Smooth muscle cell (in vitro differentiated cells): ENCODE results near the gene RAD23B. TPM values are rescaled to one million over a fixed set of nuclear protein-coding genes. Genes with fewer than 3 reads are reported as not detected.

Experiments used
- DNase-seq: peaks from one replicate; lab custom pipeline; 2025; ENCODE audit not compliant: unreplicated experiment; lab: John Stamatoyannopoulos, UW
- H2AFZ ChIP-seq: fragments of 200-600 bp; sonication (generic); 2 replicates; pipeline ENCODE4 v1.6.0; 2016; ENCODE audit warnings: antibody characterized with exemption, low read depth, mild to moderate bottlenecking
- H3F3A ChIP-seq: fragments of 200-600 bp; sonication (generic); 2 replicates; pipeline ENCODE4 v1.6.0; 2017; ENCODE audit warnings: antibody characterized with exemption, low read depth
- H3K27ac ChIP-seq: fragments of 200-600 bp; sonication (generic); 2 replicates; pipeline ENCODE4 v1.5.1; 2016; ENCODE audit warnings: low read depth, mild to moderate bottlenecking
- H3K27me3 ChIP-seq: fragments of 200-600 bp; sonication (generic); 2 replicates; pipeline ENCODE4 v1.6.1; 2016; ENCODE audit warnings: low read depth, mild to moderate bottlenecking
- H3K36me3 ChIP-seq: fragments of 200-600 bp; sonication (generic); 2 replicates; pipeline ENCODE4 v1.5.1; 2016; ENCODE audit warnings: low read depth
- H3K4me1 ChIP-seq: fragments of 200-600 bp; sonication (generic); 2 replicates; pipeline ENCODE4 v1.5.1; 2016; ENCODE audit warnings: low read depth
- H3K4me2 ChIP-seq: fragments of 200-600 bp; sonication (generic); 2 replicates; pipeline ENCODE4 v1.6.0; 2016; ENCODE audit warnings: mild to moderate bottlenecking
- H3K4me3 ChIP-seq: fragments of 200-600 bp; sonication (generic); 2 replicates; pipeline ENCODE4 v1.5.1; 2016; ENCODE audit warnings: mild to moderate bottlenecking
- H3K79me2 ChIP-seq: fragments of 200-600 bp; sonication (generic); 2 replicates; pipeline ENCODE4 v1.6.0; 2016; ENCODE audit warnings: low read depth, mild to moderate bottlenecking
- H3K9ac ChIP-seq: fragments of 200-600 bp; sonication (generic); 2 replicates; pipeline ENCODE4 v1.6.0; 2016; ENCODE audit warnings: low read depth
- H3K9me3 ChIP-seq: fragments of 200-600 bp; sonication (generic); replicated peaks from 2 replicates; pipeline ENCODE4 v1.5.1; 2016; ENCODE audit warnings: low read depth
- H4K20me1 ChIP-seq: fragments of 200-600 bp; sonication (generic); 2 replicates; pipeline ENCODE4 v1.6.0; 2016; ENCODE audit warnings: low read depth
- WGBS: methylation state at CpG from one replicate; pipeline ENCODE4 v1.1.7; 2016; ENCODE audit warnings: low lambda C conversion rate; 5-methylcytosine and 5-hydroxymethylcytosine counted together
- polyA plus RNA-seq: library from polyadenylated mRNA; unstranded; fragments of >200 nt; fragmentation: Nextera tagmentation; extraction: Ambion mirVana; gene quantifications from 2 replicates; pipeline ENCODE4 v1.2.1, GENCODE V29; 2016
- total RNA-seq: library from RNA; depleted of rRNA; stranded (reverse); fragments of >200 nt; gene quantifications from 2 replicates; pipeline ENCODE4 v1.2.3, GENCODE V29; 2014
- TF ChIP-seq, protein P1 (sequence below): fragments of 200-600 bp; sonication (generic); IDR thresholded peaks from 2 replicates; pipeline ENCODE4 v1.5.1; 2017; ENCODE audit warnings: borderline replicate concordance, mild to moderate bottlenecking, antibody characterized with exemption; ENCODE audit not compliant: insufficient read depth, poor library complexity, severe bottlenecking

The RAD23B gene
- total and polyA plus RNA-seq, 2 experiments from 2014 or later, result 11.0 to 112 TPM

GRCh38 chr9:107285286-107285685, 2.2 kb downstream of the RAD23B start:
- H3K79me2 ChIP-seq, result peaks cover 72% of the 10 kb centered on the region
- peak overlapping the region; percentile 98 for H3K27ac ChIP-seq
- 14% methylated on average over 6 of the region's 6 CpGs for WGBS
- H3K4me2 ChIP-seq, result peak overlapping the region; percentile 97
- no peaks in the 10 kb centered on the region for H3F3A ChIP-seq
- H3K36me3 ChIP-seq, result no peaks in the 10 kb centered on the region
- no peak overlapping the region for H2AFZ ChIP-seq
- no peaks in the 10 kb centered on the region for H3K9me3 ChIP-seq
- H3K4me3 ChIP-seq, result peak overlapping the region; percentile 91
- H3K9ac ChIP-seq, result peak overlapping the region; percentile 97
- peaks cover 21% of the 10 kb centered on the region for H3K4me1 ChIP-seq
- no peak for DNase-seq
- peaks cover 65% of the 10 kb centered on the region for H4K20me1 ChIP-seq
- TF ChIP-seq, protein P1, sequence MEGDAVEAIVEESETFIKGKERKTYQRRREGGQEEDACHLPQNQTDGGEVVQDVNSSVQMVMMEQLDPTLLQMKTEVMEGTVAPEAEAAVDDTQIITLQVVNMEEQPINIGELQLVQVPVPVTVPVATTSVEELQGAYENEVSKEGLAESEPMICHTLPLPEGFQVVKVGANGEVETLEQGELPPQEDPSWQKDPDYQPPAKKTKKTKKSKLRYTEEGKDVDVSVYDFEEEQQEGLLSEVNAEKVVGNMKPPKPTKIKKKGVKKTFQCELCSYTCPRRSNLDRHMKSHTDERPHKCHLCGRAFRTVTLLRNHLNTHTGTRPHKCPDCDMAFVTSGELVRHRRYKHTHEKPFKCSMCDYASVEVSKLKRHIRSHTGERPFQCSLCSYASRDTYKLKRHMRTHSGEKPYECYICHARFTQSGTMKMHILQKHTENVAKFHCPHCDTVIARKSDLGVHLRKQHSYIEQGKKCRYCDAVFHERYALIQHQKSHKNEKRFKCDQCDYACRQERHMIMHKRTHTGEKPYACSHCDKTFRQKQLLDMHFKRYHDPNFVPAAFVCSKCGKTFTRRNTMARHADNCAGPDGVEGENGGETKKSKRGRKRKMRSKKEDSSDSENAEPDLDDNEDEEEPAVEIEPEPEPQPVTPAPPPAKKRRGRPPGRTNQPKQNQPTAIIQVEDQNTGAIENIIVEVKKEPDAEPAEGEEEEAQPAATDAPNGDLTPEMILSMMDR, result no peak
- no peaks in the 10 kb centered on the region for H3K27me3 ChIP-seq

DNA sequence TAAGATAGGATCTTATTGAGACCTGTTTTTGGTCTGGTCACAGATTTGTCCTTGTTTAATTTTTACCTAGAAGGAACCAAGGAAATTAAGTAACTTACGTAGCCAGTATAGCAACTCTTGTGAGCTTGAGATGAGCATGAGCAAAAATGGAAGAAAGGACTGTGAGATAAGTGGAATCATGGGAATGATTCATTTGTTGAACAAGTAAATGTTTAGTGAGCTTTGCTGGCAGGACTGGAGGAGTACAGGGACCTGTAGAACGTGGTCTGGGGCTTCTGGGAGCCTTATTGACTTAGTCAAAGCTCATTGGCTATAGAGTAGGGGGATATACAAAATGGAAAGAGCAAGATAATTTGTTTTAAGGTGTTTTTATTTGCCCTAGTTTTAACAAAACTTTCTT, 3.0 kb downstream of the RAD23B start:
- Histone ChIP-seq H3K9ac (peak overlapping the region; percentile 97), H4K20me1 (peaks cover 72% of the 10 kb centered on the region), H3K4me1 (peaks cover 21% of the 10 kb centered on the region), H3K27me3 (no peaks in the 10 kb centered on the region), H3K79me2 (peaks cover 79% of the 10 kb centered on the region), H3K4me3 (peak overlapping the region; percentile 91), H3K4me2 (peak overlapping the region; percentile 97), H2AFZ (no peak overlapping the region), H3K36me3 (no peaks in the 10 kb centered on the region), H3F3A (no peaks in the 10 kb centered on the region), H3K27ac (peak overlapping the region; percentile 98), H3K9me3 (no peaks in the 10 kb centered on the region)
- 22% methylated on average over 2 of the region's 2 CpGs for WGBS
- TF ChIP-seq, protein P1, result no peak
- no peak for DNase-seq

- Histone ChIP-seq H3K27me3 (no peaks in the 10 kb centered on the region), H3K9ac (no peak overlapping the region), H3K9me3 (no peaks in the 10 kb centered on the region), H3K79me2 (peaks cover 100% of the 10 kb centered on the region), H3K4me2 (no peak overlapping the region), H3K36me3 (no peaks in the 10 kb centered on the region), H3K27ac (peak overlapping the region; percentile 6), H3K4me3 (no peak overlapping the region), H4K20me1 (peaks cover 99% of the 10 kb centered on the region), H2AFZ (no peak overlapping the region), H3K4me1 (peaks cover 25% of the 10 kb centered on the region), H3F3A (peaks cover 3% of the 10 kb centered on the region)
- TF ChIP-seq, protein P1, result no peak
- DNase-seq, result no peak
- WGBS, result 26% methylated on average over 1 of the region's 1 CpG
These were observed 5.6 kb downstream of the RAD23B start for GRCh38 chr9:107288701-107289100.

DNA sequence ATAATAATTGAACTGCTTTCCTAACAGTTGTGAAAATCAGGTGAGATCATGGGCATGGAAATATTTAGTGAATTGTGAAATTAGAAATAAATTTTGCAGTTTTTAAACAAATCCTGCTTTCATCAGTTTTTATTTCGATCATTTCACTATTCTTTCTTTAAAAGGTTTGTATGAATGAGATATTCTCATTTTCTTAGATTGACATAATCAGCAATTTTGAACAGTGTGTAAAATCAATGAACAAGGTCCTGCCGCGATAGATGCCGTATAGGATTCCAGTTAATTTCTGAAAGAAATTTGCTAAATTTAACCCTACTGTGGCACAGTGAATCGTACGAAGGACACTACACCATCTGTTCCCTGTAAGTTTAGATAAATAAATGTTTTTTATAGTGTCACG, 7.5 kb downstream of the RAD23B start:
- Histone ChIP-seq H3K9me3 (no peaks in the 10 kb centered on the region), H4K20me1 (peaks cover 100% of the 10 kb centered on the region), H3K36me3 (no peaks in the 10 kb centered on the region), H3K4me1 (peaks cover 21% of the 10 kb centered on the region), H3K79me2 (peaks cover 100% of the 10 kb centered on the region), H3K27ac (peak overlapping the region; percentile 1), H3K27me3 (no peaks in the 10 kb centered on the region), H3F3A (peaks cover 4% of the 10 kb centered on the region), H2AFZ (no peak overlapping the region), H3K4me3 (no peak overlapping the region), H3K4me2 (no peak overlapping the region), H3K9ac (no peak overlapping the region)
- WGBS, result 90% methylated on average over 7 of the region's 7 CpGs
- TF ChIP-seq, protein P1, result no peak
- no peak for DNase-seq
